Type B pancreatic cell (in vitro differentiated cells): ENCODE data around the gene WDR91. TPM values are rescaled to one million over a fixed set of nuclear protein-coding genes. Genes with fewer than 3 reads are reported as not detected.

Experiments
- DNase-seq: peaks from one replicate; pipeline ENCODE4 v3.0.0; 2021; ENCODE audit warnings: mixed read lengths; ENCODE audit not compliant: unreplicated experiment; ENCODE audit errors: extremely low spot score
- H3K27ac Mint-ChIP-seq: 2 replicates; pipeline ENCODE4 v1.8.0; 2021; ENCODE audit warnings: mild to moderate bottlenecking, mixed read lengths
- H3K27me3 Mint-ChIP-seq: 2 replicates; pipeline ENCODE4 v1.8.0; 2021; ENCODE audit warnings: mixed read lengths
- H3K36me3 Mint-ChIP-seq: 2 replicates; pipeline ENCODE4 v1.8.0; 2021; ENCODE audit warnings: mixed read lengths
- H3K4me1 Mint-ChIP-seq: one replicate; pipeline ENCODE4 v1.8.0; 2021; ENCODE audit warnings: mixed read lengths; ENCODE audit not compliant: unreplicated experiment
- H3K4me3 Mint-ChIP-seq: 2 replicates; pipeline ENCODE4 v1.8.0; 2021; ENCODE audit warnings: mild to moderate bottlenecking, mixed read lengths
- H3K9me3 Mint-ChIP-seq: 2 replicates; pipeline ENCODE4 v1.8.0; 2021; ENCODE audit warnings: mixed read lengths
- CTCF ChIP-seq: fragments of 200-600 bp; sonication (generic); conservative IDR thresholded peaks from 2 replicates; pipeline ENCODE4 v1.5.0; 2021; ENCODE audit warnings: antibody characterized with exemption, mild to moderate bottlenecking
- long read RNA-seq: library from polyadenylated mRNA; unstranded; transcript quantifications from one replicate; pipeline ENCODE4 v2.0.0, GENCODE V29; 2020
- total RNA-seq: library from RNA; stranded (reverse); gene quantifications from 2 replicates; pipeline ENCODE4 v1.2.1, GENCODE V29; 2021; ENCODE audit warnings: low replicate concordance

The WDR91 gene
- total RNA-seq = 10.0 and 25.8 TPM in 2 replicates
- long read RNA-seq, full-length matches to known transcripts = 10 of 15 reads
- long read RNA-seq, partial matches to known transcripts = 2 of 15 reads
- long read RNA-seq, other reads (novel, unspliced or antisense) = 3 of 15 reads

DNA sequence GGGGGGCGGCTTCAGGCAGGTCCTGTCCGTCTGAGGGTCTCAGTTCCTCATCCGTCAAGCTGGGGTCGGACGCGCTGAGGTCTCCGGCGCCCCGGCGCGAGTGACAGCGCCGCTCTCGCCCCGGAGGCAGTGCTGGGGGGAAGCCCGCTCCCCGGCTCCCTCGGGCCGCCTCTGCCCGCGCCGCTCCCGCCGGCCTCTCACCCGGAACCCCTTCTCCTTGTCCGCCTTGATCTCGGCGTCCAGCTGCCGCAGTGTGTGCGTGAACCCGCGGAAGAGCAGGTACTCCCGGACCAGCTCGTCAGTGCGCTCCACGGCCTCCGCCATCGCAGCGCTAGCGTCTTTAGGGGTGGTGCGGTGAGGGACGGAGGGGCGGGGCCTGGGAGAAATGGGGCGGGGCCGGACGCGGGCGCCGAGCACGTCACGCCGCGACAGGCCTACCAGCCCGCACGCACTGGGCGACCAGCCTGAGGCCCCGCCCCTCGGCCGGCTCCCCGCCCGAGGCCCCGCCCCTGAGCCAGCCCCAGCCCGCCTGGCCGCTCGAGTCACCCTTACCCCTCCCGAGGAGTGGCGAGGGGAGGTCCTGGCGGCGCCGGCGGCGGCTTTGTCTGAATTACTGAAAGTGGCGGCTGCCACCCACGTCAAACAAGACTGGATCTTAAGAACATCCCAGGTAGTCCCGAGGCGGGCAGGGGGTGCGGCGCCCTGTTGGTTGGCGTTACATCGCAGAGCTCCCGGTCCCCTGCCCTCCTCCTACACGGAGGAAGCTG lies at the start of gene WDR91:
WDR91 (minus strand) TSS at position 348 of the 767 bp plus-strand sequence; CDS start at position 324, 24 bp downstream.
- H3K4me1 Mint-ChIP-seq = peaks cover 19% of the 10 kb centered on the region
- peak; percentile 95 for DNase-seq
- no peak for TF ChIP-seq CTCF
- H3K27me3 Mint-ChIP-seq = no peaks in the 10 kb centered on the region
- peak within 1 kb of the TSS; percentile 96 for H3K27ac Mint-ChIP-seq
- peak within 1 kb of the TSS; percentile 98 for H3K4me3 Mint-ChIP-seq
- H3K9me3 Mint-ChIP-seq = no peaks in the 10 kb centered on the region
- peaks cover under 1% of the 10 kb centered on the region for H3K36me3 Mint-ChIP-seq

- no peak for DNase-seq
- H3K4me1 Mint-ChIP-seq = peaks cover 22% of the 10 kb centered on the region
- no peak for TF ChIP-seq CTCF
- H3K9me3 Mint-ChIP-seq = no peaks in the 10 kb centered on the region
- H3K27ac Mint-ChIP-seq = no peak overlapping the region
- H3K4me3 Mint-ChIP-seq = no peak overlapping the region
- H3K36me3 Mint-ChIP-seq = no peaks in the 10 kb centered on the region
- peaks cover 6% of the 10 kb centered on the region for H3K27me3 Mint-ChIP-seq
Observed at GRCh38 chr7:135260470-135260869, 49.1 kb upstream of the WDR91 start.

DNA sequence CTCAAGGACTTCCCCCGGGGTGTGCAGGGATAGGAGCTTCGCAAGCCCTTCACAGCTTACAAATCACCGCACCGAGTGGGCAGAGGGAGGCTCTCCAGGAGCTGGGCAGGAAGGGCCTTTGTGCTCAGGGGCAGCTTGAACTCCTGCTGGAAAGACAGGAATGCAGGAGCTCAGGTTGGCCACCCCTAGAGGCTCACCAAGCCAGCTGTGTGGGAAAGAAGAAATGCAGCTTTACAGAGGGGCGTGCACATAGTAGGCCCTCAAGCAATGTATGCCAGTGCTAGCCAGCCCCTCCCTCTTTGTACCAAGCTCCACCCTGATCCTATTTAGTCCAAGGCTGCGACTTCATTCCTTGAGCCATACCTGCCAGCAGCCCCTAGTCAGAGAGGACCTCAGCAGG lies 48.4 kb upstream of the WDR91 start:
- no peaks in the 10 kb centered on the region for H3K9me3 Mint-ChIP-seq
- H3K36me3 Mint-ChIP-seq = no peaks in the 10 kb centered on the region
- H3K27me3 Mint-ChIP-seq = peaks cover 6% of the 10 kb centered on the region
- peaks cover 22% of the 10 kb centered on the region for H3K4me1 Mint-ChIP-seq
- no peak for TF ChIP-seq CTCF
- H3K27ac Mint-ChIP-seq = no peak overlapping the region
- no peak overlapping the region for H3K4me3 Mint-ChIP-seq
- DNase-seq = no peak

- Mint-ChIP-seq H3K36me3 (no peaks in the 10 kb centered on the region), H3K4me3 (no peak overlapping the region), H3K9me3 (no peaks in the 10 kb centered on the region), H3K27ac (no peak overlapping the region), H3K4me1 (peaks cover 22% of the 10 kb centered on the region), H3K27me3 (peaks cover 6% of the 10 kb centered on the region)
- no peak for TF ChIP-seq CTCF
- no peak for DNase-seq
Observed at GRCh38 chr7:135258585-135258984, 47.3 kb upstream of the WDR91 start.

- TF ChIP-seq CTCF = no peak
- H3K4me3 Mint-ChIP-seq = no peak overlapping the region
Observed at GRCh38 chr7:135257790-135258189, 46.5 kb upstream of the WDR91 start.

More at GRCh38 chr7:135257790-135258189, 46.5 kb upstream of the WDR91 start:
- no peaks in the 10 kb centered on the region for H3K36me3 Mint-ChIP-seq
- no peak overlapping the region for H3K27ac Mint-ChIP-seq
- no peak for DNase-seq
- peaks cover 5% of the 10 kb centered on the region for H3K27me3 Mint-ChIP-seq
- H3K9me3 Mint-ChIP-seq = no peaks in the 10 kb centered on the region
- peaks cover 22% of the 10 kb centered on the region for H3K4me1 Mint-ChIP-seq
